IPS-15b (cell line): ENCODE measurements around the gene ITIH1.
"Not testable (repeated sequence)": the region's sequence is repeated elsewhere in the genome, so short reads cannot be mapped to it uniquely, and the experiment has no call there.

Source experiments
- H3K27me3 ChIP-seq: one replicate; pipeline ENCODE4 v1.6.1; 2013; ENCODE audit warnings: low read length; ENCODE audit not compliant: control insufficient read depth, insufficient read depth
- H3K36me3 ChIP-seq: one replicate; pipeline ENCODE4 v1.6.1; 2013; ENCODE audit warnings: low read length; ENCODE audit not compliant: control insufficient read depth, insufficient read depth
- H3K4me1 ChIP-seq: one replicate; pipeline ENCODE4 v1.6.1; 2013; ENCODE audit warnings: mild to moderate bottlenecking, low read length; ENCODE audit not compliant: control insufficient read depth, insufficient read depth
- H3K4me3 ChIP-seq: one replicate; pipeline ENCODE4 v1.5.1; 2013; ENCODE audit warnings: low read depth, low read length
- H3K9ac ChIP-seq: one replicate; pipeline ENCODE4 v1.6.1; 2013; ENCODE audit warnings: low read depth, mild to moderate bottlenecking, low read length
- H3K9me3 ChIP-seq: one replicate; pipeline ENCODE4 v1.6.1; 2013; ENCODE audit warnings: mild to moderate bottlenecking, low read length; ENCODE audit not compliant: control insufficient read depth, insufficient read depth

The ITIH1 gene, protein sequence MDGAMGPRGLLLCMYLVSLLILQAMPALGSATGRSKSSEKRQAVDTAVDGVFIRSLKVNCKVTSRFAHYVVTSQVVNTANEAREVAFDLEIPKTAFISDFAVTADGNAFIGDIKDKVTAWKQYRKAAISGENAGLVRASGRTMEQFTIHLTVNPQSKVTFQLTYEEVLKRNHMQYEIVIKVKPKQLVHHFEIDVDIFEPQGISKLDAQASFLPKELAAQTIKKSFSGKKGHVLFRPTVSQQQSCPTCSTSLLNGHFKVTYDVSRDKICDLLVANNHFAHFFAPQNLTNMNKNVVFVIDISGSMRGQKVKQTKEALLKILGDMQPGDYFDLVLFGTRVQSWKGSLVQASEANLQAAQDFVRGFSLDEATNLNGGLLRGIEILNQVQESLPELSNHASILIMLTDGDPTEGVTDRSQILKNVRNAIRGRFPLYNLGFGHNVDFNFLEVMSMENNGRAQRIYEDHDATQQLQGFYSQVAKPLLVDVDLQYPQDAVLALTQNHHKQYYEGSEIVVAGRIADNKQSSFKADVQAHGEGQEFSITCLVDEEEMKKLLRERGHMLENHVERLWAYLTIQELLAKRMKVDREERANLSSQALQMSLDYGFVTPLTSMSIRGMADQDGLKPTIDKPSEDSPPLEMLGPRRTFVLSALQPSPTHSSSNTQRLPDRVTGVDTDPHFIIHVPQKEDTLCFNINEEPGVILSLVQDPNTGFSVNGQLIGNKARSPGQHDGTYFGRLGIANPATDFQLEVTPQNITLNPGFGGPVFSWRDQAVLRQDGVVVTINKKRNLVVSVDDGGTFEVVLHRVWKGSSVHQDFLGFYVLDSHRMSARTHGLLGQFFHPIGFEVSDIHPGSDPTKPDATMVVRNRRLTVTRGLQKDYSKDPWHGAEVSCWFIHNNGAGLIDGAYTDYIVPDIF

DNA sequence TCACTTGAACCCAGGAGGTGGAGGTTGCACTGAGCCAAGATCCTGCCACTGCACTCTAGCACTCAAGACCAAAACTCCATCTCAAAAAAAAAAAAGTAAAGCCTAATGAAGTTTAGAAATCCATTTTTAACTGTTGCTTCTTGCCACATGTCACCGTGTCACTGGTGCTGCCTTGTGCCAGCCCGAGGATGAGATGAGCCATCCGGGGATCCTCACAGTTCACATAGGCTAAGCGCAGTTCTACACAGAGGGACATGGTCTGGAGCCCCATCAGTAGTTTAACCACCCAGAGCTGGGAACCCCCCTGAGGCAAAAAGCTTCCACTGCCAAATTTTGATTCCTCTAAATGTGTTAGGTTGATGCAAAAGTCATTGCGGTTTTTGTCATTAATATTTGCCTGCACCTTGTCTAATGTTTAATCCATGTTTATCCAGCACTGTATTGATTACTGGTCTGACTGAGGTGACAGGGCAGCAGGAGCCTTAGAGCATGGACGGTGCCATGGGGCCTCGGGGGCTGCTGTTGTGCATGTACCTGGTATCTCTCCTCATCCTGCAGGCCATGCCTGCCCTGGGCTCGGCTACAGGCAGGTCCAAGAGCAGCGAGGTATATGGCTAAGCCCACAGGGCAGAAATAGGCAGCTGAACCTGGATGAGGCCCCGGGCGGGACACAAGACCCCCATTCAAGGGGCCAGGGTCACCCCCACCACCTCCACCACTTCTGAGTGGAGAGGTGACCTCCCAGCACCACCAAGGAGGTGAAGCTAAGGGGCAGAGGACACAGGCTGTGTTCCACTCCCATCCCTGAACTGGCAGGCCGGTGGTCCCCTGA lies at the start of gene ITIH1:
Gene ITIH1 (plus strand): TSS at position 473 of the 832 bp plus-strand sequence. CDS start 17 bp downstream, at position 490.
- H3K9me3 ChIP-seq = no peaks in the 10 kb centered on the region
- no peaks in the 10 kb centered on the region for H3K36me3 ChIP-seq
- H3K9ac ChIP-seq = no peak within 1 kb of the TSS
- no peaks in the 10 kb centered on the region for H3K27me3 ChIP-seq
- H3K4me1 ChIP-seq = peaks cover 2% of the 10 kb centered on the region
- no peak within 1 kb of the TSS for H3K4me3 ChIP-seq

DNA sequence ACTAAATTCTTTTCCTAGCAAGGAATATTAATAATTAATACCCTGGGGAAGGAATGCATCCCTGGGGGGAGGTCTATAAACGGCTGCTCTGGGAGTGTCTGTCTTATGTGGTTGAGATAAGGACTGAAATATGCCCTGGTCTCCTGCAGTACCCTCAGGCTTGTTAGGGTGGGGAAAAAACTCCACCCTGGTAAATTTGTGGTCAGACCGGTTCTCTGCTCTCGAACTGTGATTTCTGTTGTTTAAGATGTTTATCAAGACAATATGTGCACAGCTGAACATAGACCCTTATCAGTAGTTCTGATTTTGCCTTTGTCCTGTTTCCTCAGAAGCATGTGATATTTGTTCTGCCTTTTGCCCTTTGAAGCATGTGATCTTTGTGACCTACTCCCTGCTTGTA lies 48.6 kb upstream of the ITIH1 start:
- not testable (repeated sequence) for H3K36me3 ChIP-seq

DNA sequence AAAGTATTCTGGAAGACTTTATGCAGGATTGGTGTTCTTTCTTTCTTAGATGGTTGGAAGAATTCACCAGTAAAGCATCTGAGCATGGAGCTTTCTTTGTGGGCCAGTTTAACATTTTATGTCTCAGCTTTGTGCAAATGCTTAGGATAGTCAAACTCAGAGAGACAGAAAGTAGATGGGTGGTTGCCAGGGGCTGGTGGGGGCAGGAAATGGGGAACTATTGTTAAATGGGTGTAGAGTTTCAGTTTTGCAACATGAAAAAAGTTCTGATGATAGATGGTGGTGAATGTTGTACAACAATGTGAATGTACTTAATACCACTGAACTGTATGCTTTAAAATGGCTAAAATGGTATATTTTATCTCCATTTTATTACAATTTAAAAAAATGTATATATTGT lies 46.7 kb upstream of the ITIH1 start:
- Histone ChIP-seq H3K9me3 (no peaks in the 10 kb centered on the region), H3K4me3 (no peak overlapping the region), H3K27me3 (no peaks in the 10 kb centered on the region), H3K9ac (no peak overlapping the region), H3K36me3 (peaks cover 6% of the 10 kb centered on the region), H3K4me1 (no peaks in the 10 kb centered on the region)

More for the DNA sequence above, 48.6 kb upstream of the ITIH1 start:
- H3K4me1 ChIP-seq, H3K4me3 ChIP-seq, H3K9ac ChIP-seq, H3K9me3 ChIP-seq, H3K27me3 ChIP-seq: not testable (repeated sequence)

DNA sequence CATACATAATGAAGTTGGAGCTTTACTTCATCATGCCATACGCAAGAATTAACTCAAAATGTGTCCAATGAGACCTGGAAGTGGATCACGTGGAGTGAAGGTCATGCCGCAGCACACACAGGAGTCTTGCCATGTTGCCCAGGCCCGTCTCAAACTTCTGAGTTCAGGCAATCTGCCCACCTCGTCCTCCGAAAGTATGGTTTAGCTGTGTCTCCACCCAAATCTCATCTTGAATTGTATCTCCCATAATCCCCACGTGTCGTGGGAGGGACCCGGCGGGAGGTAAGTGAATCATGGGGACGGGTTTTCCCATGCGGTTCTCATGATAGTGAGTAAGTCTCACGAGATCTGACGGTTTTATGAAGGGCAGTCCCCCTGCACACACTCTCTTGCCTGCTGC lies 45.8 kb upstream of the ITIH1 start:
- Histone ChIP-seq H3K27me3 (no peaks in the 10 kb centered on the region), H3K4me1 (no peaks in the 10 kb centered on the region), H3K4me3 (no peak overlapping the region), H3K36me3 (peaks cover 8% of the 10 kb centered on the region), H3K9me3 (no peaks in the 10 kb centered on the region), H3K9ac (no peak overlapping the region)

DNA sequence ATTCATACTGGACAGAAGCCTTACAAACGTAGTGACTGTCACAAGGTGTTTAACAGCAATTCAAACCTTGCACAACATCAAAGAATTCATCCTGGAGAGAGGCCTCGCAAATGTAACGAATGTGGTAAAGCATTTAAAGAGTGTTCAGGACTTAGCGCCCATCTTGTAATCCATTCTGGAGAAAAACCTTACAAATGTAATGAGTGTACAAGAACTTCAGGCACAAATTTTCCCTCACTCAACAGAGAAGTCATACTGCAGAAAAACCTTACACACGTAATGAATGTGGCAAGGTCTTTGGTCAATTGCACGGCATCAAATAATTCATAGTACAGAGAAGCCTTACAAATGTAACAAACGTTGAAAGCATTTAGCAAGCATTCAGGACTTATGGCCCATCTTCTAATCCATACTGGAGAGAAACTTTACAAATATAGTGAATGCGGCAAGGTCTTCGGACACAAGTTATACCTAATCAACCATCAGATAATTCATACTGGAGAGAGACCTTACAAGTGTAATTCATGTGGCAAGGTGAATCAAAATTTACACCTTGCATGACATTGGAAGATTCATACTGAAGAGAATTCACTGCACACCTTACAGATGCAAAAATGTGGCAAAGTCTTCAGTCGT lies 44.0 kb upstream of the ITIH1 start:
- Histone ChIP-seq H3K36me3 (peaks cover 8% of the 10 kb centered on the region), H3K9me3 (no peaks in the 10 kb centered on the region), H3K27me3 (no peaks in the 10 kb centered on the region), H3K4me1 (no peaks in the 10 kb centered on the region), H3K4me3 (no peak overlapping the region), H3K9ac (no peak overlapping the region)

DNA sequence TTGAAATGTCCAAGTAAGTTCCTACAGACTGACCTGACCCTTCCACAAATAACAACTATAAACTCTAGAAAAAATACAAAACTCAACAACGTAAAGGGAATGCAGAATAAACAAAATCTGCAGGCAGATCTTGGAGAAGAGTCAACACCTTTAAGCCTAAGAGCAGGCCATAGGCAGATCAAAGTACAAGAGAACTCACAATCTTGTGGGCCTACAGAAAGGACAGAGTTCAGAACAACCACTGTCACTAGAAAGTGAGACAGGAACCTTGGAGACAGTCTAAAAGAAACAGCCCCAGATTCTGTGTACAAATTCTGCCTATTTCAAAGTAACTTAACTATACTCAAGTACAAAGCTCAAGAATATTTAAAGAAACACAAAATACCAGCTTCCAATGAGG lies 37.7 kb upstream of the ITIH1 start:
- H3K36me3 ChIP-seq = peaks cover 17% of the 10 kb centered on the region
- H3K9me3 ChIP-seq = no peaks in the 10 kb centered on the region
- H3K9ac ChIP-seq = no peak overlapping the region
- no peak overlapping the region for H3K4me3 ChIP-seq
- H3K4me1 ChIP-seq = no peaks in the 10 kb centered on the region
- no peaks in the 10 kb centered on the region for H3K27me3 ChIP-seq

DNA sequence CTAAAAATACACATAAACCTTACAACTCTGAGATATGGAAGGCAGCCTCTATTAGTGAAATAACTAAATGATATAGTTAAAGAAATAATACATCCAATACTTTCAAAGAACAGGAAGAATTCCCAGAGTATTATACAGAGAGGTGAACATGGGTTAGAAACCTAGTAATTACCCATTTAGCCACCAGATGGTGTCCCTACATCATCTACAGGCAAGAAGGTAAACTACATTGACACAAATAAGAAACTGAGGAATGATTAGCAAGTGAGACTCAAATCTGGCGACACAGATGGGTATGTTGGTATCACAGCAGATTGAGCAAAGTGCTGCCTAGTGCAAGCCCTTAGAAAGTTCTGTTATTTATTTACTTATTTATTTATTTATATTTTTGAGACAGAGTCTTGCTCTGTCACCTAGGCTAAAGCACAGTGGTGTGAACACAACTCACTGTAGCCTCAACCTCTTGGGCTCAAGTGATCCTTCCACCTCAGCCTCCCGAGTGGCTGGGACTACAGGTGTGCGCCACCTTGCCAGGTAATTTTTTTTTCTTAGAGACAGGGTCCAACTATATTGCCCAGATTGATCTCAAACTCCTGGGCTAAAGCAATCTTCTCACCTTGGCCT lies 34.9 kb upstream of the ITIH1 start:
- H3K4me1 ChIP-seq = no peaks in the 10 kb centered on the region
- no peak overlapping the region for H3K4me3 ChIP-seq
- no peak overlapping the region for H3K9ac ChIP-seq
- H3K36me3 ChIP-seq = peaks cover 18% of the 10 kb centered on the region
- no peaks in the 10 kb centered on the region for H3K27me3 ChIP-seq
- H3K9me3 ChIP-seq = no peaks in the 10 kb centered on the region

DNA sequence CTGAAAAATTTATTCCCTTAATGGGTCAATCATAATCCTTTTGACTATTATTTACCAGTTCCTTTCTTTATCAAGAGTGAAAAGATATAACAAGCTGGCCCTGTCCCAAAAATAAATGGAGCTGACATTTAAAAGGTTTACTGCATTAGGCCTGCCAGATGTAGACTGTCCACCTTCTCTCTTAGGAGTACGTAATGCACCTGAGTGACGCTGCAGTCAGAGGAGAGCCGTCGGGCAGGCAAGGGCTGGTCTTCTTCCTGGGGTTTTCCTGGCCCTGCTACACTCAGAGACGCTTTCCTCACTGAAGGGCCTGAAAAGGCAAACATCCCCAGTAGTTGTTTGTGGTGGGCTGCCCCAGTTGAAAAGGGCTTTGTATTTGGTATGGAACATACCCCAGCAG lies 34.2 kb upstream of the ITIH1 start:
- Histone ChIP-seq H3K4me1 (no peaks in the 10 kb centered on the region), H3K9ac (no peak overlapping the region), H3K4me3 (no peak overlapping the region), H3K36me3 (peaks cover 19% of the 10 kb centered on the region), H3K9me3 (no peaks in the 10 kb centered on the region), H3K27me3 (no peaks in the 10 kb centered on the region)

DNA sequence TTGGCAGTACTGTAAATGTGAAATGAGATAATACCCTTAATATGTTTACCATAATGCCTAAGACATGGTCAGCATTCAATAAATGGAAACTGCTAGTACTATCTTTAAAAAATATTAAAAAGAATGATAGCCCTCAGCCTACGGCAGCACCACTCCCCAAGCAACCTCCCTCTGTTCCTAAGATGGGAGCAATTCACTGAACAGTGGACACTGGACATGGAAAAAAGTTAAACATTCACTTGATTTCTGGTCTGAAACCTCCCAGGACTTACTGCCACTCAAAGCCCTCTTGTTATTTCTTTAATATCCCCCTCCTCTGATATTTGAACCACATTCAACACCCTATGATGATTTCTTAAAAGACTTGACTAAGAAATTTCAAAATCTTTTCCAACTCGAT lies 33.7 kb upstream of the ITIH1 start:
- H3K27me3 ChIP-seq = no peaks in the 10 kb centered on the region
- H3K4me3 ChIP-seq = no peak overlapping the region
- H3K4me1 ChIP-seq = no peaks in the 10 kb centered on the region
- H3K36me3 ChIP-seq = peaks cover 19% of the 10 kb centered on the region
- no peaks in the 10 kb centered on the region for H3K9me3 ChIP-seq
- H3K9ac ChIP-seq = no peak overlapping the region

DNA sequence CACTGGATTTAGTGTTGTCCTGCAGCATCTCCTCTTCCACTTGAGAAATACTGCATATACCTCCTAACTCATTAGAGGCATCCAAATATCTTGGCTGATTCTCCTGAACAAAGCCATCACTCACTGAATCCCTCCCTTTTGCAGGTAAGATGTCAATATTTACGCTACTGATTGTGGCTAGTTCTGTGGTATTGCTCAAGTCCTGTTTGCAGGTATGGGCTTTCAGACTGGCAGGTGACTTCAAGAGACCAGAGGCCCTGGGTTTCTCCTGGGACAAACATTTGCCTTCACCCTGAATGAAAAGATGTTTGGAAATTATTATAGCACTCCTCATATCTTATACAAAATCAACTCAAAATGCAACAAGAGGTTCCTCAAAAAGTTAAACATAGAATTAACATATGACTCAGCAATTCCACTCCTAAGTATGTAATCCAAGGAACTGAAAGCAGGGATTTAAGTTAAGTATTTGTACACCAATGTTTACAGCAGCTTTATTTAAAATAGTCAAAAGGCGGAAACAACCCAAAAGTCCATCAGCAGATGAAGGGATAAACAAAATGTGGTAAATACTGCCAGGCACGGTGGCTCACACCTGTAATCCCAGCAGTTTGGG lies 25.2 kb upstream of the ITIH1 start:
- Histone ChIP-seq H3K4me1 (no peaks in the 10 kb centered on the region), H3K9ac (no peak overlapping the region), H3K27me3 (no peaks in the 10 kb centered on the region), H3K4me3 (no peak overlapping the region), H3K36me3 (peaks cover 14% of the 10 kb centered on the region), H3K9me3 (no peaks in the 10 kb centered on the region)
